Keratinocyte (primary cell): ENCODE measurements around the gene MBLAC1. TPM values are rescaled to one million over a fixed set of nuclear protein-coding genes. Genes with fewer than 3 reads are reported as not detected.

Experiments used
- DNase-seq: peaks from one replicate; pipeline ENCODE4 v3.0.0-alpha.2; 2011; ENCODE audit warnings: low read depth, missing footprints, low spot score
- FAIRE-seq: peaks from 2 replicates; lab custom pipeline; 2011; peaks lifted over from hg19 to GRCh38; lab: Jason Lieb, UNC
- H2AFZ ChIP-seq: 2 replicates; pipeline ENCODE4 v1.6.0; 2012; ENCODE audit warnings: low read length, control low read depth, inconsistent platforms; ENCODE audit not compliant: control insufficient read depth
- H3K27ac ChIP-seq: 2 replicates; pipeline ENCODE4 v1.5.1; 2011; ENCODE audit warnings: low read length; ENCODE audit not compliant: control insufficient read depth, insufficient read depth
- H3K27me3 ChIP-seq: 3 replicates; pipeline ENCODE4 v1.6.0; 2011; ENCODE audit warnings: low read length; ENCODE audit not compliant: control insufficient read depth, insufficient read depth; ENCODE audit errors: extremely low read depth
- H3K36me3 ChIP-seq, 2 experiments: 2 replicates in 1 of 2; 3 replicates in 1 of 2; pipeline ENCODE4 v1.5.1; 2011; ENCODE audit warnings: low read length in 2 of 2, mild to moderate bottlenecking in 1 of 2; ENCODE audit not compliant: control insufficient read depth in 2 of 2, insufficient read depth in 2 of 2; ENCODE audit errors: extremely low read depth in 1 of 2
- H3K4me1 ChIP-seq: 3 replicates; pipeline ENCODE4 v1.5.1; 2011; ENCODE audit warnings: low read length; ENCODE audit not compliant: control insufficient read depth, insufficient read depth; ENCODE audit errors: extremely low read depth
- H3K4me2 ChIP-seq: 3 replicates; pipeline ENCODE4 v1.6.0; 2011; ENCODE audit warnings: low read depth, low read length; ENCODE audit not compliant: control insufficient read depth, insufficient read depth; ENCODE audit errors: extremely low read depth
- H3K4me3 ChIP-seq, 3 experiments: fragments of 200-600 bp in 1 of 3; sonication (generic) in 1 of 3; 2 replicates in 2 of 3; 3 replicates in 1 of 3; pipeline ENCODE4 v1.5.1; 2011 to 2016; ENCODE audit warnings: low read length in 3 of 3, mild to moderate bottlenecking in 3 of 3, control low read depth in 2 of 3, inconsistent platforms in 1 of 3, low read depth in 1 of 3, mixed read lengths in 1 of 3, mixed run types in 1 of 3, moderate library complexity in 1 of 3; ENCODE audit not compliant: control insufficient read depth in 2 of 3, insufficient read depth in 2 of 3; ENCODE audit errors: extremely low read depth in 1 of 3
- H3K79me2 ChIP-seq: 2 replicates; pipeline ENCODE4 v1.6.0; 2012; ENCODE audit warnings: low read length; ENCODE audit not compliant: control insufficient read depth, insufficient read depth
- H3K9ac ChIP-seq: 3 replicates; pipeline ENCODE4 v1.6.0; 2011; ENCODE audit warnings: low read length; ENCODE audit not compliant: control insufficient read depth, insufficient read depth; ENCODE audit errors: extremely low read depth
- H3K9me1 ChIP-seq: 3 replicates; pipeline ENCODE4 v1.6.0; 2011; ENCODE audit warnings: low read length; ENCODE audit not compliant: control insufficient read depth, insufficient read depth; ENCODE audit errors: extremely low read depth
- H3K9me3 ChIP-seq: 2 replicates; pipeline ENCODE4 v1.5.1; 2012; ENCODE audit warnings: low read depth, low read length; ENCODE audit not compliant: control insufficient read depth
- H4K20me1 ChIP-seq: 3 replicates; pipeline ENCODE4 v1.6.0; 2011; ENCODE audit warnings: low read length; ENCODE audit not compliant: control insufficient read depth, insufficient read depth; ENCODE audit errors: extremely low read depth
- CTCF ChIP-seq, 3 experiments: IDR thresholded peaks in 1 of 3; conservative IDR thresholded peaks in 1 of 3; optimal IDR thresholded peaks in 1 of 3; 2 replicates in 2 of 3; 3 replicates in 1 of 3; pipeline versions ENCODE3 to v1.5.1; 2011; ENCODE audit warnings: low read length in 3 of 3, mild to moderate bottlenecking in 3 of 3, moderate library complexity in 2 of 3, control low read depth in 1 of 3, inconsistent platforms in 1 of 3; ENCODE audit not compliant: insufficient read depth in 2 of 3; ENCODE audit errors: extremely low read depth in 1 of 3
- EZH2 ChIP-seq: IDR thresholded peaks from one replicate; pipeline ENCODE4 v1.6.1; 2012; ENCODE audit warnings: inconsistent platforms, mild to moderate bottlenecking, low read length, moderate library complexity
- dilution Hi-C: fragments of 300-500 bp; cut with MboI; formaldehyde crosslinking; loops from one replicate; pipeline ENCODE4 v1.7.0; 2020; ENCODE audit warnings: low sequenced_read_pairs; ENCODE audit not compliant: extremely low pct_ligation_motif_present
- polyA plus RNA-seq, 5 experiments: library from polyadenylated mRNA; depleted of rRNA in 3 of 5; stranded (reverse) in 3 of 5; stranded (forward) in 1 of 5; unstranded in 1 of 5; fragments of >200 nt; gene quantifications; 1 replicate in 1 of 5; 2 replicates in 3 of 5; 3 replicates in 1 of 5; pipeline versions ENCODE4 v1.2.1 to v1.2.3, GENCODE V29; 2011 to 2012; ENCODE audit warnings: missing spikeins in 2 of 5, low read depth in 1 of 5, low replicate concordance in 1 of 5

MBLAC1 gene
- polyA plus RNA-seq, 1 donor (not counting 4 experiments of a cell fraction or from before 2014, with no cell fraction given) = 0.21 TPM

DNA sequence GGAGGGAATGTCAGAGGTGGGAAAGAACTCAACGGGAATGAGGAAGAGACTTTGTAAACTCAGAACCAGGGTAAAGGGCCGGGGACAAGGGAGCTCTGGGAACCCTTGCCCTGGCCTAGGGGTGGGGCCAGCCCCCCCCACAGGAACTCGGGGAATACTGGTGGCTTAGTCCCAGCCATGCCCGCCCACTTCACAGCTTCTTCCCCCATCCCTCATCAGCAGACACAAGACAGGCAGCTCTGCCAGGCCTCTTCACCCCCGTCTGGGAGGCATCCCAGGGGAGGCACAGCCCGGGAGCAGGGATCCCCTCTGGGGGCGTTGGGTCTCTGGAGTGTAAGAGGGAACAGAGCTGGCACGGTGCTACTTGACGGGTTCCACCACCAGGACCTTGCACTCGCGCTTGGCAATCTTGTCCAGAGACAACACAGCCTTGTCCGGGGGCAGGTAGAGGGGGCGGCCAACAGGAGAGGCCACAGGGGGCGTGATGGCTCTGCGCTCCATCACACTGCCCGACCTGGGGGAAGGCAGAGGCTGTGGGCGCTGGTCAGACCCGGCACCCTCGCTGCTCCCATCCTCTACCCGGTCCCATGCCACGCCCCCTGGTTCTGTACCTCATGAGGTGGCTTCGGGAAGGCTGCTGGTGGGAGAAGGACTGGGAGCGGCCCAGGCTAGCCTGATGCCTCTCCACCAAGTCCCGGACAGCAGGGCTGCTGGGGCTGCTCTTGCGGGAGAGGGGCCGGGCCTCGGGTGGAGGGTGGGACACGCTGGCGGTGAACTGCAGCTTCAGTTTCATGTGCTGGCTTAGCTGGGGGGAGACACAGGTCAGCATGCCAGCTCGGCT, 28.1 kb downstream of the MBLAC1 start:
- DNase-seq (no peak), FAIRE-seq (no peak)
- Histone ChIP-seq H3K27ac (no peak overlapping the region), H3K9me1 (no peaks in the 10 kb centered on the region), H4K20me1 (peaks cover 7% of the 10 kb centered on the region), H3K4me1 (peaks cover 26% of the 10 kb centered on the region), H3K27me3 (no peaks in the 10 kb centered on the region), H3K9ac (no peak overlapping the region), H3K9me3 (no peaks in the 10 kb centered on the region), H3K79me2 (peaks cover 11% of the 10 kb centered on the region), H3K4me3 (no peak overlapping the region), H3K36me3 (peaks cover 16 to 28% of the 10 kb centered on the region in 2 experiments), H2AFZ (no peak overlapping the region), H3K4me2 (no peak overlapping the region)
- dilution Hi-C loops = no loop called here
- TF ChIP-seq CTCF (optimal IDR thresholded peaks at IDR 0.05 in 1 of 3, IDR thresholded peaks at IDR 0.05 in 1 of 3, conservative IDR thresholded peaks at IDR 0.05 in 1 of 3; ENCODE audit: extremely low read depth in 1 of 3, insufficient read depth in 2 of 3, low read length in 3 of 3) = no peak

- H3K79me2 ChIP-seq = peaks cover 5% of the 10 kb centered on the region
- dilution Hi-C loops = no loop called here
- no peaks in the 10 kb centered on the region for H3K9me3 ChIP-seq
- no peak overlapping the region for H3K27ac ChIP-seq
- TF ChIP-seq EZH2 (no peak), CTCF (optimal IDR thresholded peaks at IDR 0.05 in 1 of 3, IDR thresholded peaks at IDR 0.05 in 1 of 3, conservative IDR thresholded peaks at IDR 0.05 in 1 of 3; ENCODE audit: extremely low read depth in 1 of 3, insufficient read depth in 2 of 3, low read length in 3 of 3) (no peak)
- no peak overlapping the region for H2AFZ ChIP-seq
- no peak for DNase-seq
- H4K20me1 ChIP-seq = peaks cover 7% of the 10 kb centered on the region
- no peak overlapping the region for H3K4me2 ChIP-seq
- H3K4me1 ChIP-seq = peaks cover 19% of the 10 kb centered on the region
- H3K9ac ChIP-seq = no peak overlapping the region
- no peaks in the 10 kb centered on the region for H3K9me1 ChIP-seq
- H3K27me3 ChIP-seq = no peaks in the 10 kb centered on the region
- H3K36me3 ChIP-seq = peaks cover 16 to 28% of the 10 kb centered on the region in 2 experiments
- H3K4me3 ChIP-seq = no peak overlapping the region
- no peak for FAIRE-seq
Observed at GRCh38 chr7:100155553-100156317, 29.0 kb downstream of the MBLAC1 start.
